SU-DHL-6 (cell line): ENCODE data around the gene EPB41L2.

Experiments
- H2AFZ ChIP-seq: fragments of 200-600 bp; sonication (generic); 2 replicates; pipeline ENCODE4 v1.6.1; 2014; ENCODE audit warnings: low read depth, mild to moderate bottlenecking, moderate library complexity, mixed read lengths, antibody characterized with exemption, low read length; ENCODE audit not compliant: severe bottlenecking
- H3F3A ChIP-seq: fragments of 200-600 bp; shearing (Covaris generic); 2 replicates; pipeline ENCODE4 v1.6.0; 2016; ENCODE audit warnings: antibody characterized with exemption, mild to moderate bottlenecking; ENCODE audit not compliant: insufficient read depth
- H3K27ac ChIP-seq: fragments of 200-600 bp; sonication (generic); 2 replicates; pipeline ENCODE4 v1.5.1; 2016; ENCODE audit warnings: low read depth, mild to moderate bottlenecking, low read length, moderate library complexity, mixed read lengths
- H3K27me3 ChIP-seq: fragments of 200-600 bp; sonication (generic), shearing (Covaris generic); 2 replicates; pipeline ENCODE4 v1.6.0; 2014; ENCODE audit warnings: mild to moderate bottlenecking, low read length
- H3K36me3 ChIP-seq: fragments of 200-600 bp; sonication (generic); 2 replicates; pipeline ENCODE4 v1.6.1; 2014; ENCODE audit warnings: mild to moderate bottlenecking, low read length, mixed read lengths
- H3K4me2 ChIP-seq: fragments of 300-600, 200-600 bp; shearing (Covaris generic), sonication (generic); 2 replicates; pipeline ENCODE4 v1.6.0; 2014; ENCODE audit warnings: low read length, low read depth, mild to moderate bottlenecking; ENCODE audit not compliant: poor library complexity, severe bottlenecking
- H3K4me3 ChIP-seq: fragments of 200-600 bp; sonication (generic); 2 replicates; pipeline ENCODE4 v1.5.1; 2014; ENCODE audit warnings: antibody characterized with exemption, low read length, mild to moderate bottlenecking, mixed read lengths; ENCODE audit not compliant: insufficient read depth, poor library complexity, severe bottlenecking
- H3K79me2 ChIP-seq: fragments of 200-600 bp; sonication (generic); 2 replicates; pipeline ENCODE4 v1.6.1; 2014; ENCODE audit warnings: mild to moderate bottlenecking, low read length, moderate library complexity; ENCODE audit not compliant: insufficient read depth
- H3K9ac ChIP-seq: fragments of 200-600 bp; sonication (generic); 2 replicates; pipeline ENCODE4 v1.7.0; 2014; ENCODE audit warnings: mild to moderate bottlenecking, low read length
- H3K9me2 ChIP-seq: fragments of 200-600 bp; sonication (generic); replicated peaks from 2 replicates; pipeline ENCODE4 v1.6.1; 2014; ENCODE audit warnings: low read length; ENCODE audit not compliant: insufficient read depth
- H3K9me3 ChIP-seq: fragments of 200-600 bp; sonication (generic); 2 replicates; pipeline ENCODE4 v1.6.1; 2014; ENCODE audit warnings: low read length, mixed read lengths; ENCODE audit not compliant: insufficient read depth
- H4K20me1 ChIP-seq: fragments of 200-600 bp; sonication (generic); 2 replicates; pipeline ENCODE4 v1.6.1; 2014; ENCODE audit warnings: low read depth, mild to moderate bottlenecking, antibody characterized with exemption, low read length, moderate library complexity, mixed read lengths
- EZH2phosphoT487 ChIP-seq: fragments of 200-600 bp; sonication (generic), shearing (Covaris generic); conservative IDR thresholded peaks from 2 replicates; pipeline ENCODE4 v1.6.1; 2018; ENCODE audit warnings: mild to moderate bottlenecking, antibody characterized with exemption, low read length, moderate library complexity, mixed read lengths
- TF ChIP-seq, protein P1 (sequence below): fragments of 200-600 bp; sonication (generic); IDR thresholded peaks from one replicate; pipeline ENCODE4 v1.5.1; 2017; ENCODE audit warnings: antibody characterized with exemption, mild to moderate bottlenecking, low read length, moderate library complexity; ENCODE audit not compliant: insufficient read depth, poor library complexity, severe bottlenecking

The EPB41L2 gene

DNA sequence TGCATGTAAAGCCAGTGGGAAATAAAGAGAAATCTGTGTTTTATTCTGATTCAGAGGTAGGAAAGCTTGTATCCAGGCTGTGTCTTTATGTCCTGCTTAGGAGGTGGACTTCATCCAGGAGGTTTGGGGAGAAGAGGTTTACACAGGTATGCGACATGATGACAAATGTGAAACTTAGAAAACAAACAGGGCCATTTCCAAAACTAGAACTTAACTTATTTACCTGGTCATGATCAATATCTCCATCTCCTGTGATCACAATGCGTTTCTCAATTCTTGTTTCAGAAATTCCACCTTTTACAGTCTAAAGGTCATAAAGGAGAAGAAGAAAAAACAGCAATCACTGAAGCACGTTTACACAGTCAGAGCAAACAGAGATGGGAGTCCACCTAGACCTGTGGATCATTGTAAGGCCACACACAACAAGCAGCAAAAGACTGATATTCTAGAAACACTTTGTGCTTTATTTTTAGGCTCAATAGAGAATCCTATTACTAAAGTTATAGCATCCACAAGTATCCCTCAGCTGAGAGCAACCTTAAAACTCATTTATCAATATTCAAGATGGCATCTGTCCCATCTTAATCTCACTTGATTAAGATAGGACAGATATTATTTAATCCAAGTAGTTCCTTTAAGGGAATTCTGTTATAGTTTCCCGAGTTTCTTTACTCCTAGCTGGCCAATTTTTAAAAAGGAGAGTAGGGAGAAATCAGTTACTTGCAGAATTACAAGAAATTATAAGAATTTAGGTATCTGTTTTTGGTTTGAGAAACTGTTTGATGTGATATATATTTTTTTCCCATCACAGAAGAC, 199.4 kb downstream of the EPB41L2 start:
- H4K20me1 ChIP-seq: no peaks in the 10 kb centered on the region
- no peak overlapping the region for H2AFZ ChIP-seq
- no peaks in the 10 kb centered on the region for H3K9me2 ChIP-seq
- H3K4me3 ChIP-seq: no peak overlapping the region
- no peaks in the 10 kb centered on the region for H3K79me2 ChIP-seq
- no peaks in the 10 kb centered on the region for H3F3A ChIP-seq
- H3K27me3 ChIP-seq: no peaks in the 10 kb centered on the region
- no peaks in the 10 kb centered on the region for H3K36me3 ChIP-seq
- no peak overlapping the region for H3K4me2 ChIP-seq
- H3K27ac ChIP-seq: no peak overlapping the region
- no peak overlapping the region for H3K9ac ChIP-seq
- no peaks in the 10 kb centered on the region for H3K9me3 ChIP-seq
- TF ChIP-seq, protein P1, sequence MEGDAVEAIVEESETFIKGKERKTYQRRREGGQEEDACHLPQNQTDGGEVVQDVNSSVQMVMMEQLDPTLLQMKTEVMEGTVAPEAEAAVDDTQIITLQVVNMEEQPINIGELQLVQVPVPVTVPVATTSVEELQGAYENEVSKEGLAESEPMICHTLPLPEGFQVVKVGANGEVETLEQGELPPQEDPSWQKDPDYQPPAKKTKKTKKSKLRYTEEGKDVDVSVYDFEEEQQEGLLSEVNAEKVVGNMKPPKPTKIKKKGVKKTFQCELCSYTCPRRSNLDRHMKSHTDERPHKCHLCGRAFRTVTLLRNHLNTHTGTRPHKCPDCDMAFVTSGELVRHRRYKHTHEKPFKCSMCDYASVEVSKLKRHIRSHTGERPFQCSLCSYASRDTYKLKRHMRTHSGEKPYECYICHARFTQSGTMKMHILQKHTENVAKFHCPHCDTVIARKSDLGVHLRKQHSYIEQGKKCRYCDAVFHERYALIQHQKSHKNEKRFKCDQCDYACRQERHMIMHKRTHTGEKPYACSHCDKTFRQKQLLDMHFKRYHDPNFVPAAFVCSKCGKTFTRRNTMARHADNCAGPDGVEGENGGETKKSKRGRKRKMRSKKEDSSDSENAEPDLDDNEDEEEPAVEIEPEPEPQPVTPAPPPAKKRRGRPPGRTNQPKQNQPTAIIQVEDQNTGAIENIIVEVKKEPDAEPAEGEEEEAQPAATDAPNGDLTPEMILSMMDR: no peak
- TF ChIP-seq EZH2phosphoT487: no peak

DNA sequence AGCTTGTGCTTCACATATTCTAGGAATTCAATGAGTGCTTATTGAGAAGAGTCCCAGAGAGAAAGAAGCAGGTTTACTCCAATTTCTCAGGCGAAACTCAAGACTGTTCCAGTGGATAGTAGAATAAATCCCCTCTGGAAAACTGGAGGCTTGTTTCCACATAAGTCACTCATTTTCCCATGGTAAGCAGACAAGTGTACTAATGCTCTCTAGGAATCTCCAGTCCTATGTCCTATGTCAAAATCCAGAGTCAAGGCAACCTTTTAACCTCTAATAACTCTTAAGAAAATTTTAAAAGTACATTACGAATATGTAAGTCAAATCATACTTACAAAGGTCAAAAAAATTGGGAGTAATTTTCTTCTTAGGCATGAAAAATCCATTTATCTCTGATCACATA, 200.7 kb downstream of the EPB41L2 start:
- H3K4me3 ChIP-seq: no peak overlapping the region
- no peaks in the 10 kb centered on the region for H3F3A ChIP-seq
- H3K9me3 ChIP-seq: no peaks in the 10 kb centered on the region
- no peaks in the 10 kb centered on the region for H3K9me2 ChIP-seq
- no peak overlapping the region for H2AFZ ChIP-seq
- H3K36me3 ChIP-seq: no peaks in the 10 kb centered on the region
- H3K27ac ChIP-seq: no peak overlapping the region
- no peaks in the 10 kb centered on the region for H3K27me3 ChIP-seq
- TF ChIP-seq EZH2phosphoT487: no peak
- TF ChIP-seq, protein P1: no peak
- no peak overlapping the region for H3K4me2 ChIP-seq
- no peaks in the 10 kb centered on the region for H3K79me2 ChIP-seq
- H4K20me1 ChIP-seq: no peaks in the 10 kb centered on the region
- H3K9ac ChIP-seq: no peak overlapping the region

DNA sequence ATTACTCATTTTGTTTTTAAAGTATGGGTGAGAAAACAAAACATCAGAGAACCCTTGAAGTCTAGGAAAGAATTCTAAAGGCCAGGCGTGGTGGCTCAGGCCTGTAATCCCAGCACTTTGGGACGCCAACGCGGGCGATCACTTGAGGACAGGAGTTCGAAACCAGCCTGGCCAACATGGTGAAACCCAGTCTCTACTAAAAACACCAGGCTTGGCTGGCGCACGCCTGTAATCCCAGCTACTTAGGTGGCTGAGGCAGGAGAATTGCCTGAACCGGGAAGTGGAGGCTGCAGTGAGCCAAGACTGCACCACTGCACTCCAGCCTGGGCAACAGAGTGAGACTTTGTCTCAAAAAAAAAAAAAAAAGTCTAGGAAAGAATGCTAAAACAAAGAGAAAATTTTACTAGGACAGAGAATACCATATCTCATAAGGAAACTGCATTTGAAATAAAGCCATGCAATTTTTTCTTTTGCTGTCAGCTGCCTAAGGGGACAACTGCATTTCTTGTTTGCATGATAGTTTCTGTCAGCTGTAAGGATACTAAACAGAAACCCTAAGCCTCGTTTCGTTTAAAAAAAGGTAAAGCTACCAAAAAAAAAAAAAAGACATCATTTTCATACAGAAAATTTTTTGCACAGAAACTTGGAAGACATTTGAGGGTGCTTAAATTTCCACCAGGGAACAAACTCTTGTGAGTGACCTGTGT, 203.7 kb downstream of the EPB41L2 start:
- H3K9me2 ChIP-seq: no peaks in the 10 kb centered on the region
- no peak overlapping the region for H3K9ac ChIP-seq
- no peaks in the 10 kb centered on the region for H3K27me3 ChIP-seq
- no peaks in the 10 kb centered on the region for H3F3A ChIP-seq
- H4K20me1 ChIP-seq: no peaks in the 10 kb centered on the region
- H3K4me3 ChIP-seq: no peak overlapping the region
- no peaks in the 10 kb centered on the region for H3K79me2 ChIP-seq
- no peaks in the 10 kb centered on the region for H3K36me3 ChIP-seq
- H3K9me3 ChIP-seq: no peaks in the 10 kb centered on the region
- H3K4me2 ChIP-seq: no peak overlapping the region
- TF ChIP-seq, protein P1: no peak
- TF ChIP-seq EZH2phosphoT487: no peak
- no peak overlapping the region for H2AFZ ChIP-seq
- H3K27ac ChIP-seq: no peak overlapping the region
